NB4 (cell line): ENCODE measurements around the gene PDCD6IP.

Source experiments
- POLR2A ChIP-seq: IDR thresholded peaks from 2 replicates; pipeline ENCODE4 v1.6.1; 2011; ENCODE audit warnings: mild to moderate bottlenecking; ENCODE audit not compliant: insufficient read length; ENCODE audit errors: extremely low read depth
- TF ChIP-seq, protein P1 (sequence below): IDR thresholded peaks from one replicate; pipeline ENCODE4 v1.5.1; 2012; ENCODE audit warnings: low read depth, low read length
- TF ChIP-seq, protein P2 (sequence below): IDR thresholded peaks from 2 replicates; pipeline ENCODE4 v1.6.1; 2011; ENCODE audit warnings: low read depth, low read length

DNA sequence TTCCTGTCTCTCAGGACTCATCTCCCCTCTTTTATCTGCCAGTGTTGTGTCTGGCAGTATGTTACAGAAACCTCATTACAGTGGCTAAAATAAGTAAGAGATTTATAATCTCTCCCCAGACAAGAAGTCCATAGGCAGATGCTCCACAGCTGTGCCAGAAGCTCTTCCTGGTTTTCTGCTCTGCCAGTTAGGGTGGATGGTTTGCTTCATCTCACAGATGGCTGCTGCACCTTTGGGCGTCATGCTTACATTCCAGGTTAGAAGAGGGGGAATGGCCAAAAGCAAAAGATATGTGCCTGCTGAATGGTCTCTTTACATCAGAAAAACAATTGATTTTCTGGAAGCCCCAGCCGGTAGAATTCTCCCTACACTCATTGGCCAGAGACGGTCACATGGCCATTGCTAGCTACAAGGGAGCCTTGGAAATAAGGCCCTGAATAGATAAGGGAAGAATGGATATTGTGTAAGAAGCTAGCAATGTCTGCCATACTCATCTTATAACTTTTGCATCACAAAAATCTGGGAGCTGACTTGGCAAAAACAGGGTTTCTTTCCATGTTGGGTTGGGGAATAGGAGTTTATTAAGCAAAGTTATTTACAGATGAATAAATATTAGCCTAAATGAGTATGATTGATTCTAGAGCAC lies 91.1 kb downstream of the PDCD6IP start:
- TF ChIP-seq, protein P1, sequence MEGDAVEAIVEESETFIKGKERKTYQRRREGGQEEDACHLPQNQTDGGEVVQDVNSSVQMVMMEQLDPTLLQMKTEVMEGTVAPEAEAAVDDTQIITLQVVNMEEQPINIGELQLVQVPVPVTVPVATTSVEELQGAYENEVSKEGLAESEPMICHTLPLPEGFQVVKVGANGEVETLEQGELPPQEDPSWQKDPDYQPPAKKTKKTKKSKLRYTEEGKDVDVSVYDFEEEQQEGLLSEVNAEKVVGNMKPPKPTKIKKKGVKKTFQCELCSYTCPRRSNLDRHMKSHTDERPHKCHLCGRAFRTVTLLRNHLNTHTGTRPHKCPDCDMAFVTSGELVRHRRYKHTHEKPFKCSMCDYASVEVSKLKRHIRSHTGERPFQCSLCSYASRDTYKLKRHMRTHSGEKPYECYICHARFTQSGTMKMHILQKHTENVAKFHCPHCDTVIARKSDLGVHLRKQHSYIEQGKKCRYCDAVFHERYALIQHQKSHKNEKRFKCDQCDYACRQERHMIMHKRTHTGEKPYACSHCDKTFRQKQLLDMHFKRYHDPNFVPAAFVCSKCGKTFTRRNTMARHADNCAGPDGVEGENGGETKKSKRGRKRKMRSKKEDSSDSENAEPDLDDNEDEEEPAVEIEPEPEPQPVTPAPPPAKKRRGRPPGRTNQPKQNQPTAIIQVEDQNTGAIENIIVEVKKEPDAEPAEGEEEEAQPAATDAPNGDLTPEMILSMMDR = no peak
- no peak for TF ChIP-seq POLR2A
- TF ChIP-seq, protein P2, sequence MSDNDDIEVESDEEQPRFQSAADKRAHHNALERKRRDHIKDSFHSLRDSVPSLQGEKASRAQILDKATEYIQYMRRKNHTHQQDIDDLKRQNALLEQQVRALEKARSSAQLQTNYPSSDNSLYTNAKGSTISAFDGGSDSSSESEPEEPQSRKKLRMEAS = no peak
